ENCODE results near the gene CFAP251. TPM values are rescaled to one million over a fixed set of nuclear protein-coding genes. Genes with fewer than 3 reads are reported as not detected.
A peak's percentile ranks its signal among the peaks of the same experiment; 100 is the strongest.

Gene CFAP251
- total RNA-seq, 4 donors from 2014 or later = 0.34 to 2.9 (median 2.2) TPM

DNA sequence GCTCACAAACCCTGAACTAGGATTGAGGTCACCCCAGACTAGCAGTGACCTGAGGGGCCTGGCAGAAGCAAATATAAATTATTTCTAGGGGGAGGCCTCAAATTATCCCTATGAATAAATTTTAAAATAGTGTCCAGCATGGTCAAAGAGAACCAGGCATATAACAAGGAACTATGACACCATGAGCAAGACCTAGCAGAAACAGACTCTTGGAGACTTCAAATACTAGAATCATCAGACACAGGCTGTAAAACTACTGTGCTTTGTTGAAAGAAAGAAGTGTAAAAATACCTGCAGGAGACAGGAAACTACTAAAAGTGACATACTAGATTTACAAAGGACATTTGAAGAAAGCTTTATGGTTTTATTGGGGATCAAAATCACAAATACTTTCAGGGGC, 100.1 kb downstream of the CFAP251 start:
- H3K4me3 ChIP-seq = no peak overlapping the region
- H3K9me3 ChIP-seq = peaks cover 0 to 5% (median 0%) of the 10 kb centered on the region in 3 donors
- H3K36me3 ChIP-seq = no peaks in the 10 kb centered on the region
- no peak overlapping the region for H3K27ac ChIP-seq
- H3K27me3 ChIP-seq = peaks cover 0 to 50% (median 0%) of the 10 kb centered on the region in 4 donors
- DNase-seq = no peak
- H3K4me1 ChIP-seq = peaks cover 14 to 20% (median 16%) of the 10 kb centered on the region in 3 donors
- no peak for TF ChIP-seq POLR2A (IDR thresholded peaks at IDR 0.05)
- TF ChIP-seq, protein P1, sequence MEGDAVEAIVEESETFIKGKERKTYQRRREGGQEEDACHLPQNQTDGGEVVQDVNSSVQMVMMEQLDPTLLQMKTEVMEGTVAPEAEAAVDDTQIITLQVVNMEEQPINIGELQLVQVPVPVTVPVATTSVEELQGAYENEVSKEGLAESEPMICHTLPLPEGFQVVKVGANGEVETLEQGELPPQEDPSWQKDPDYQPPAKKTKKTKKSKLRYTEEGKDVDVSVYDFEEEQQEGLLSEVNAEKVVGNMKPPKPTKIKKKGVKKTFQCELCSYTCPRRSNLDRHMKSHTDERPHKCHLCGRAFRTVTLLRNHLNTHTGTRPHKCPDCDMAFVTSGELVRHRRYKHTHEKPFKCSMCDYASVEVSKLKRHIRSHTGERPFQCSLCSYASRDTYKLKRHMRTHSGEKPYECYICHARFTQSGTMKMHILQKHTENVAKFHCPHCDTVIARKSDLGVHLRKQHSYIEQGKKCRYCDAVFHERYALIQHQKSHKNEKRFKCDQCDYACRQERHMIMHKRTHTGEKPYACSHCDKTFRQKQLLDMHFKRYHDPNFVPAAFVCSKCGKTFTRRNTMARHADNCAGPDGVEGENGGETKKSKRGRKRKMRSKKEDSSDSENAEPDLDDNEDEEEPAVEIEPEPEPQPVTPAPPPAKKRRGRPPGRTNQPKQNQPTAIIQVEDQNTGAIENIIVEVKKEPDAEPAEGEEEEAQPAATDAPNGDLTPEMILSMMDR (IDR thresholded peaks at IDR 0.05) = no peak
- intact Hi-C loops (cut with DNase I) = no loop called here

DNA sequence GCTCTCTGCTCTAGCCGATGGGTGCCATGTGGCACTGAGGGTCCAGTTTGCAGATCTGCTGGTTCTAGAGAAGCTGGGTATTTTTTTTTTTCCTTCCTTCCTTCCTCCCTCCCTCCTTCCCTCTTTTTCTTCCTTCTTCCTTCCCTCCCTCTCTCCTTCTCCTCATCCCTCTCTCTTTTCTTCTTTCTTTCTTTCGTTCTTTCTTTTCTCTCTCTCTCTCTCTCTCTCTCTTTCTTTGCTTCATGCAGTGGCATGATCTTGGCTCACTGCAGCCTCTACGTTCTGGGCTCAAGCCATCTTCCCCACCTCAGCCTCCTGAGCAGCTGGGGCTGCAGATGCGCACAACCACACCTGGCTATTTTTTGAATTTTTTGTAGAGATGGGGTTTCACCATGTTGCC, 100.5 kb downstream of the CFAP251 start:
- WGBS, 2 donors = 91 to 96% methylated on average over 4 of the region's 4 CpGs
- TF ChIP-seq, protein P1 (IDR thresholded peaks at IDR 0.05) = no peak
- TF ChIP-seq POLR2A (IDR thresholded peaks at IDR 0.05) = no peak
- Histone ChIP-seq H3K4me3 (no peak overlapping the region), H3K36me3 (no peaks in the 10 kb centered on the region), H3K9me3 (peaks cover 0 to 5% (median 0%) of the 10 kb centered on the region in 3 donors), H3K27me3 (peaks cover 0 to 48% (median 0%) of the 10 kb centered on the region in 4 donors), H3K27ac (no peak overlapping the region), H3K4me1 (peaks cover 19 to 24% (median 21%) of the 10 kb centered on the region in 3 donors)
- intact Hi-C loops (cut with DNase I) = no loop called here
- DNase-seq = no peak

DNA sequence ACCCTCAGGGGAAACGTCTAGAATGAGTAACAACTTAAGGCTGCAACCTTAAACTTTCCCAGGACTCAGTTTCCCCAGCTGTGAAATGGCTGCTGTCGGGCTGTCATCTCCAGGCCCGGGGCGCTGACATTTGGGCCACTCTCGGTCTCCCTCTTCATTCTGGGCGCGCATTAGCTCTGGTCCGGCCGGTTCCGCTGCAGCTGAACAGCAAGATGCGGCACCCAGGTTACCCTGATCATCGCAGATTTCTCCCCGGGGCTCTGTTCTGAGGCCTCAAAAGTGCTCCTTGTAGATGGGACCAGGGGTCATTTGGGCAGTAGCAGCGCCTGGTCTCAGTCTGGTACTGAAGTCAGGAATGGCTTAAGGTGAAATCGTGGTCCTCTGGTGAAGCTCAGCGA, 102.4 kb downstream of the CFAP251 start:
- Histone ChIP-seq H3K9me3 (peaks cover 0 to 5% (median 0%) of the 10 kb centered on the region in 3 donors), H3K36me3 (no peaks in the 10 kb centered on the region), H3K27me3 (peaks cover 0 to 44% (median 0%) of the 10 kb centered on the region in 4 donors), H3K27ac (peak overlapping the region in 1 of 4 donors; percentile 85), H3K4me1 (peaks cover 22 to 30% (median 22%) of the 10 kb centered on the region in 3 donors), H3K4me3 (peak overlapping the region in 3 of 4 donors; percentile 60 to 89 (median 73))
- 20 to 32% methylated on average over 1 to 12 of the region's 16 CpGs for WGBS, 2 donors
- DNase-seq = no peak
- intact Hi-C loops (cut with DNase I) = loop anchor here (10.0 kb wide), 1 partner anchor 106 kb away; the partner anchor contains the start of gene CFAP251
- TF ChIP-seq, protein P1 (IDR thresholded peaks at IDR 0.05) = no peak
- TF ChIP-seq POLR2A (IDR thresholded peaks at IDR 0.05) = no peak

DNA sequence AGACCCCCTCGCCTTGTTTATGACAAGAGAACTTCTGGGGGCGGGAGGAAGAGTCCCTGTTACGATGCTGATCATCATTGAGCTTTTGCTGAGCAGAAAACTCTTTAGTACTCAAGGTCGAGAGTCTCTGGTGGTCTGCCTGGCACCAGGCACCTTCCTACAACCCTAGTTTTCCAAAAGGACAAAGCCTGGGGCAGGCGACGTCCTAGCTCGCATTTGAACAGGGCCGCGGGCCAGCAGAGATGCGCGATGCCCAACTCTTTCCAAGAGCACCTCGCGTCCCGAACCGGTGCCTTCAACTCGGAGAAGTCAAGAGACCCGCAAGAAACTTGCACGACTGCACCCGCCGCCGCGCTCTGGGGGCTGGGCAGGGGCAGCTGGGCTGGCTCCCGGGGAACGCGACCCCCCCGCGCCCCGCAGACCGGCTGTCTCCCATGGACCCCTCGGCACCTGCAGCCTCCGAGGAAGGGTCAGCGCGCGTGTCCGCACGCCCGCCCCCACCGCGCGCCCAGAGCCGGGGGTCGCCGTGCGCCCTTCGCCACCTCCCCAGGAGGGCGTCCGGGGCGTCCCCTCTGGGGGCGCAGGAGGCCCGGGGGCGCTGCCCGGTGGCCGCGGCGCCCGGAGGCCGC, 102.9 kb downstream of the CFAP251 start:
- Histone ChIP-seq H3K4me1 (peaks cover 22 to 30% (median 22%) of the 10 kb centered on the region in 3 donors), H3K4me3 (peak overlapping the region; percentile 48 to 89 (median 66)), H3K27me3 (peaks cover 0 to 44% (median 0%) of the 10 kb centered on the region in 4 donors), H3K9me3 (peaks cover 0 to 5% (median 0%) of the 10 kb centered on the region in 3 donors), H3K27ac (peak overlapping the region in 3 of 4 donors; percentile 73 to 85 (median 82)), H3K36me3 (no peaks in the 10 kb centered on the region)
- intact Hi-C loops (cut with DNase I) = loop anchor here (10.0 kb wide), 1 partner anchor 107 kb away; the partner anchor contains the start of gene CFAP251
- 9 to 20% methylated on average over 2 to 4 of the region's 57 CpGs for WGBS, 2 donors
- no peak for DNase-seq
- TF ChIP-seq, protein P1 (IDR thresholded peaks at IDR 0.05) = no peak
- TF ChIP-seq POLR2A (IDR thresholded peaks at IDR 0.05) = no peak

DNA sequence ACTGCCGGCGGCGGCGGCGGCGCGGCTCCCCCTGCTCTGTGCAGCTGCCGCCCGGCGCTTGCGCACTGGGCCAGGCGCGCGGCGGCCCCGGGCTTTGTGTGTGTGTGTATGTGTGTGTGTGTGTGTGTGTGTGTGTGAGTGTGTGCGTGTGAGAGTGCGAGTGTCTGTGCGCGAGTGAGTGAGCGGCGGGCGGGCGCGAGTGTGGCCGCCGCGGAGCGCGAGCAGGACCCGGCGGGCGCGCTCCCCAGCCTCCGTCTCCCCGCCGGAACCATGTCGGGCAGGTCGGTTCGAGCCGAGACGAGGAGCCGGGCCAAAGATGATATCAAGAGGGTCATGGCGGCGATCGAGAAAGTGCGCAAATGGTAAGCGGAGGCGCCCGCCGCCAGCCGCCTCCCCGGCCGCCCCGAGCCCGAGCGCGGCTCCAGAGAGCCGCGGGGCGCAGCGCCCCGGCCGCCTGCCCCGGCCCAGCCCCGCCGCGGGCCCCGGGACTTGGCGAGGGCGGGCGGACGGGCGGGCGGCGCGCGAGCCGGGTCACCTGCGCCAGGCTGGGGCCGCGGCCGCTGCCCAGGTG, 103.5 kb downstream of the CFAP251 start, which contains the start of gene BCL7A:
Gene BCL7A, plus strand, starts transcription at position 63 of the 571 bp plus-strand sequence. Its CDS starts 208 bp downstream, at position 271.
- intact Hi-C loops (cut with DNase I) = loop anchor here (10.0 kb wide), 1 partner anchor 107 kb away; the partner anchor contains the start of gene CFAP251
- Histone ChIP-seq H3K4me3 (peak within 1 kb of the TSS; percentile 60 to 89 (median 66)), H3K4me1 (peaks cover 22 to 30% (median 22%) of the 10 kb centered on the region in 3 donors), H3K27ac (peak within 1 kb of the TSS; percentile 73 to 85 (median 83)), H3K27me3 (peaks cover 0 to 44% (median 0%) of the 10 kb centered on the region in 4 donors), H3K9me3 (peaks cover 0 to 5% (median 0%) of the 10 kb centered on the region in 3 donors), H3K36me3 (no peaks in the 10 kb centered on the region)
- peak in 2 of 4 donors; percentile 46 to 58 for TF ChIP-seq POLR2A (IDR thresholded peaks at IDR 0.05)
- TF ChIP-seq, protein P1 (IDR thresholded peaks at IDR 0.05) = no peak
- 0% methylated on average over 4 of the region's 83 CpGs; no CpG with 5 or more reads in 1 of the 2 donors for WGBS, 2 donors
- DNase-seq = no peak

All from esophagus squamous epithelium (tissue), 5 donors.